HCT116 (cell line): ENCODE measurements around the gene SH3BP4. TPM values are rescaled to one million over a fixed set of nuclear protein-coding genes. Genes with fewer than 3 reads are reported as not detected.

Experiments used
- ATAC-seq: fragments of 200-7000 bp; cut with Tn5 transposase; 2 replicates; pipeline ENCODE4 v1.9.1; 2020; ENCODE audit warnings: mild to moderate bottlenecking, moderate library complexity
- BruUV-seq: library from RNA; stranded (reverse); fragments of 400-500 nt; replicated peaks from 2 replicates; lab custom pipeline; 2021; lab: Mats Ljungman, UMichigan
- CTCF ChIA-PET: fragments of 300-600 bp; sonication (Branson Sonifier 250); formaldehyde crosslinking; loops from one replicate; lab custom pipeline; 2021; ENCODE audit warnings: antibody characterized with exemption; lab: Charles Lee
- POLR2A ChIA-PET: fragments of 300-600, 350-600 bp; sonication (Branson Sonifier 250); formaldehyde crosslinking; loops from one replicate; lab custom pipeline; 2021; ENCODE audit warnings: antibody characterized with exemption; lab: Charles Lee
- RAD21 ChIA-PET, 2 experiments: fragments of 300-600 bp; sonication (Branson Sonifier 250); formaldehyde crosslinking; loops; one replicate each; lab custom pipeline; 2023; ENCODE audit warnings: low total read pairs in 2 of 2; ENCODE audit not compliant: uncharacterized antibody in 2 of 2, unreplicated experiment in 2 of 2, low non-redundant PET in 1 of 2; lab: Charles Lee
- DNase-seq: peaks from one replicate; pipeline ENCODE4 v3.0.0-alpha.2; 2010; ENCODE audit warnings: low read depth, low spot score
- H2AFZ ChIP-seq: fragments of 200-600 bp; shearing (Covaris generic), sonication (generic); 2 replicates; pipeline ENCODE4 v1.6.1; 2017; ENCODE audit warnings: low read depth, mixed run types, mixed read lengths, antibody characterized with exemption, low read length; ENCODE audit not compliant: poor library complexity, severe bottlenecking
- H3K27ac ChIP-seq: 2 replicates; pipeline ENCODE4 v1.5.1; 2012; ENCODE audit warnings: low read depth, low read length
- H3K27me3 ChIP-seq: fragments of 200-600 bp; sonication (generic); 2 replicates; pipeline ENCODE4 v1.6.1; 2016; ENCODE audit warnings: mixed run types, low read length, mixed read lengths; ENCODE audit not compliant: insufficient read depth
- H3K36me3 ChIP-seq, 2 experiments: fragments of 200-500 bp in 1 of 2; fragments of 200-600 bp in 1 of 2; sonication (Bioruptor generic) in 1 of 2; sonication (generic) in 1 of 2; 2 replicates each; pipeline versions ENCODE4 v1.5.1 to v1.6.1; 2014 to 2016; ENCODE audit warnings: low read length in 2 of 2, inconsistent platforms in 1 of 2, mixed read lengths in 1 of 2, mixed run types in 1 of 2; ENCODE audit not compliant: insufficient read depth in 2 of 2, control insufficient read depth in 1 of 2
- H3K4me1 ChIP-seq, 2 experiments: fragments of 200-600 bp in 1 of 2; sonication (generic) in 1 of 2; 2 replicates each; pipeline versions ENCODE4 v1.5.1 to v1.6.1; 2012 to 2017; ENCODE audit warnings: low read length in 2 of 2, inconsistent platforms in 1 of 2, mild to moderate bottlenecking in 1 of 2, mixed read lengths in 1 of 2, mixed run types in 1 of 2, moderate library complexity in 1 of 2; ENCODE audit not compliant: insufficient read depth in 2 of 2, control insufficient read depth in 1 of 2
- H3K4me2 ChIP-seq: fragments of 200-600 bp; sonication (generic); 2 replicates; pipeline ENCODE4 v1.6.1; 2017; ENCODE audit warnings: mixed run types, low read length, mixed read lengths
- H3K4me3 ChIP-seq, 2 experiments: fragments of 200-600 bp in 1 of 2; sonication (generic) in 1 of 2; replicated peaks in 1 of 2; 2 replicates each; pipeline ENCODE4 v1.5.1; 2011 to 2016; ENCODE audit warnings: low read length in 2 of 2, control low read depth in 1 of 2, low read depth in 1 of 2, mild to moderate bottlenecking in 1 of 2, mixed read lengths in 1 of 2, mixed run types in 1 of 2
- H3K79me2 ChIP-seq: fragments of 200-600 bp; sonication (generic); 2 replicates; pipeline ENCODE4 v1.6.1; 2017; ENCODE audit warnings: mild to moderate bottlenecking, mixed run types, low read length, moderate library complexity, mixed read lengths; ENCODE audit not compliant: insufficient read depth
- H3K9ac ChIP-seq: fragments of 200-600 bp; sonication (generic); 2 replicates; pipeline ENCODE4 v1.6.1; 2016; ENCODE audit warnings: low read length, mixed read lengths
- H3K9me2 ChIP-seq: fragments of 200-600 bp; sonication (generic), shearing (Covaris generic); 2 replicates; pipeline ENCODE4 v1.6.1; 2017; ENCODE audit warnings: mixed run types, mild to moderate bottlenecking, moderate library complexity; ENCODE audit not compliant: insufficient read depth
- H3K9me3 ChIP-seq, 2 experiments: fragments of 200-500 bp in 1 of 2; fragments of 200-600 bp in 1 of 2; sonication (Bioruptor generic) in 1 of 2; sonication (generic) in 1 of 2; 2 replicates each; pipeline ENCODE4 v1.6.1; 2014 to 2017; ENCODE audit warnings: low read length in 2 of 2, mixed read lengths in 2 of 2, inconsistent platforms in 1 of 2, low read depth in 1 of 2, mild to moderate bottlenecking in 1 of 2, mixed run types in 1 of 2, moderate library complexity in 1 of 2; ENCODE audit not compliant: control insufficient read depth in 1 of 2, insufficient read depth in 1 of 2
- H4K20me1 ChIP-seq: fragments of 200-600 bp; sonication (generic), shearing (Covaris generic); 2 replicates; pipeline ENCODE4 v1.6.1; 2017; ENCODE audit warnings: mixed run types, mild to moderate bottlenecking, moderate library complexity; ENCODE audit not compliant: insufficient read depth
- CBX3 ChIP-seq: IDR thresholded peaks from 2 replicates; pipeline ENCODE4 v1.6.1; 2012; ENCODE audit warnings: low read depth
- CEBPB ChIP-seq: IDR thresholded peaks from 2 replicates; pipeline ENCODE4 v1.6.1; 2012; ENCODE audit warnings: low read depth
- EZH2 ChIP-seq: fragments of 200-600 bp; sonication (generic); IDR thresholded peaks from 2 replicates; pipeline ENCODE4 v1.6.1; 2017; ENCODE audit warnings: antibody characterized with exemption, mixed run types
- EZH2phosphoT487 ChIP-seq: fragments of 200-600 bp; IDR thresholded peaks from 2 replicates; pipeline ENCODE4 v1.6.1; 2018; ENCODE audit warnings: antibody characterized with exemption, borderline replicate concordance
- JUND ChIP-seq: IDR thresholded peaks from 2 replicates; pipeline ENCODE4 v1.6.1; 2012
- RAD21 ChIP-seq: IDR thresholded peaks from 2 replicates; pipeline ENCODE4 v1.6.1; 2012; ENCODE audit warnings: low read depth, mild to moderate bottlenecking
- SRF ChIP-seq: IDR thresholded peaks from 2 replicates; pipeline ENCODE4 v1.6.1; 2012; ENCODE audit warnings: low read depth
- ZFX ChIP-seq: fragments of 450-650 bp; IDR thresholded peaks from 2 replicates; pipeline ENCODE4 v1.6.1; 2017
- intact Hi-C: fragments of 100-400 bp; cut with micrococcal nuclease; formaldehyde crosslinking; loops from 2 replicates; pipeline ENCODE4 v1.10.0; 2022
- total RNA-seq: library from RNA; stranded (reverse); gene quantifications from one replicate; pipeline ENCODE4 v1.2.1, GENCODE V29; 2021; ENCODE audit not compliant: unreplicated experiment
- TF ChIP-seq, protein P1 (sequence below), 3 experiments: fragments of 200-600 bp in 1 of 3; sonication (generic) in 1 of 3; IDR thresholded peaks in 2 of 3; conservative IDR thresholded peaks in 1 of 3; 2 replicates each; pipeline ENCODE4 v1.5.1; 2012 to 2017; ENCODE audit warnings: low read depth in 2 of 3, low read length in 2 of 3, antibody characterized with exemption in 1 of 3, borderline replicate concordance in 1 of 3, control low read depth in 1 of 3, mild to moderate bottlenecking in 1 of 3, mixed read lengths in 1 of 3, mixed run types in 1 of 3, moderate library complexity in 1 of 3; ENCODE audit not compliant: insufficient read depth in 1 of 3

The SH3BP4 gene
- total RNA-seq, 1 experiment from 2014 or later: 32.9 TPM

DNA sequence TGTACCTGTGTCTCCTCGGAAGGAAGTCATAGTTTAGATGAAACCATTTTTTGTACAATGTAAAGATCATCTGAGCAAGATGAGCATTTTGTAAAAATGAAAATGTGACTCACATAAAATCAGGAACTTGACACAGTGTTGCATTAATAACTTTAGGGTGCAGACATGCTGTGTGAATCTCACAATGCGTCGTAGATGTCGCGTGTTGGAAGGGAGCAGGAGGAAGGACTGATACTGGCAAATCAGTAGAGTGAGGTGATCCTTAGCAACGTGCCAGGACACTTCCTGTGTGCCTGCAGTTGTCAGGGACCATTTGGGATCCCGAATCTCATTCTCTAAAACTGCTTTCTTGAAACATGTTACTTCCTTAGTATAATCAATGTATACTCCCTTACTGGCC is 103.1 kb downstream of the SH3BP4 start:
- no peak overlapping the region for H2AFZ ChIP-seq
- H3K4me1 ChIP-seq: peaks cover 16 to 23% of the 10 kb centered on the region in 2 experiments
- RAD21 ChIA-PET: no interaction called here
- no peaks in the 10 kb centered on the region for H3K9me2 ChIP-seq
- no peaks in the 10 kb centered on the region for H4K20me1 ChIP-seq
- peaks cover 8% of the 10 kb centered on the region; the same call in 1 of the 2 replicates for H3K79me2 ChIP-seq
- no peak overlapping the region for H3K4me3 ChIP-seq
- H3K27ac ChIP-seq: no peak overlapping the region
- H3K4me2 ChIP-seq: no peak overlapping the region
- no peak for TF ChIP-seq EZH2
- TF ChIP-seq JUND: no peak
- TF ChIP-seq CEBPB: no peak
- TF ChIP-seq SRF: no peak
- TF ChIP-seq, all 23 proteins: peak for 0
- Histone ChIP-seq H3K9me3 (no peaks in the 10 kb centered on the region), H3K27me3 (no peaks in the 10 kb centered on the region), H3K36me3 (peaks cover 0 to 6% of the 10 kb centered on the region in 2 experiments; a peak in 1 of 4 replicates), H3K9ac (no peak overlapping the region)
- ChIA-PET CTCF (interaction anchor here (0.9 to 2.8 kb wide), 2 partner anchors 10 to 174 kb away, joined by 3 to 19 read pairs; no protein-coding TSS in a partner anchor), POLR2A (no interaction called here)
- no peak for ATAC-seq
- no peak for DNase-seq
- BruUV-seq: no TSS peak
- intact Hi-C loops: loop anchor here (5.0 to 10.0 kb wide), 2 partner anchors 88 to 300 kb away; no protein-coding TSS in a partner anchor

DNA sequence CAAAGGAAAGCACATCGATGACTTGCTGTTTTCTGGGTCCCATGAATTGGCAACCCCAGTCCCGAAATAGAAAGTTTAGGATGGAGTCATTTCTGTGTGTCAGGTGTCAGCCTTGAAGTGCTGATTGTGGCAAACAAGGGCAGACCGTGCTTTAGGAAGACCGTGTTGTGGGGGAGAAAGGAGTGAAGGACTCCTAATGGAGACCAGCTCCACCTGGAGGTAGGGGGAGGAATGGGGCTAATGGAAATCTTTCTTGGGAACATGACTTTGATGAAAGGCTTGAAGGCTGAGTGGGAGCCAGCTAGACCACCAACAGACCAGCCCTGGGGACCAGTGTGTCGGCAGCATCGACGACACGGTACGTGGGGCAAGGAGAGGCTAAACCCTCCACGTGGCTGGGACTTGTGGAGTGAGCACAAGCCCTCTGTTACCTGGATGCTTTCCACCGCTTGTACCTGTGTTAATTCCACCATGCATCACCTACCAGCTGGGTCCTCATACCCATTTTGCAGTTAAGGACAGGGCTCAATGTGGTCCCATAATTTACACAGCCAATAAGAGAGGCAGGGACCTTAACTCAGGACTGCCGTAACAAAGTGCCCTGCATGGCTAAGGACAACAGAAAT is 104.2 kb downstream of the SH3BP4 start:
- RAD21 ChIA-PET: interaction anchor here in 1 of 2 experiments (1.0 kb wide), 1 partner anchor 174 kb away, joined by 3 read pairs; no protein-coding TSS in a partner anchor
- Histone ChIP-seq H3K9me3 (no peaks in the 10 kb centered on the region), H3K9ac (no peak overlapping the region), H3K4me3 (no peak overlapping the region), H3K27me3 (no peaks in the 10 kb centered on the region), H3K79me2 (peaks cover 8% of the 10 kb centered on the region; the same call in 1 of the 2 replicates), H3K4me2 (no peak overlapping the region), H2AFZ (no peak overlapping the region), H3K27ac (no peak overlapping the region), H4K20me1 (no peaks in the 10 kb centered on the region), H3K9me2 (no peaks in the 10 kb centered on the region), H3K36me3 (peaks cover 0 to 6% of the 10 kb centered on the region in 2 experiments; a peak in 1 of 4 replicates), H3K4me1 (peaks cover 7 to 13% of the 10 kb centered on the region in 2 experiments)
- TF ChIP-seq ZFX (no peak), CBX3 (peak; percentile 24; the same call in 1 of the 2 replicates), RAD21 (peak; percentile 86), EZH2phosphoT487 (no peak)
- TF ChIP-seq, protein P1, sequence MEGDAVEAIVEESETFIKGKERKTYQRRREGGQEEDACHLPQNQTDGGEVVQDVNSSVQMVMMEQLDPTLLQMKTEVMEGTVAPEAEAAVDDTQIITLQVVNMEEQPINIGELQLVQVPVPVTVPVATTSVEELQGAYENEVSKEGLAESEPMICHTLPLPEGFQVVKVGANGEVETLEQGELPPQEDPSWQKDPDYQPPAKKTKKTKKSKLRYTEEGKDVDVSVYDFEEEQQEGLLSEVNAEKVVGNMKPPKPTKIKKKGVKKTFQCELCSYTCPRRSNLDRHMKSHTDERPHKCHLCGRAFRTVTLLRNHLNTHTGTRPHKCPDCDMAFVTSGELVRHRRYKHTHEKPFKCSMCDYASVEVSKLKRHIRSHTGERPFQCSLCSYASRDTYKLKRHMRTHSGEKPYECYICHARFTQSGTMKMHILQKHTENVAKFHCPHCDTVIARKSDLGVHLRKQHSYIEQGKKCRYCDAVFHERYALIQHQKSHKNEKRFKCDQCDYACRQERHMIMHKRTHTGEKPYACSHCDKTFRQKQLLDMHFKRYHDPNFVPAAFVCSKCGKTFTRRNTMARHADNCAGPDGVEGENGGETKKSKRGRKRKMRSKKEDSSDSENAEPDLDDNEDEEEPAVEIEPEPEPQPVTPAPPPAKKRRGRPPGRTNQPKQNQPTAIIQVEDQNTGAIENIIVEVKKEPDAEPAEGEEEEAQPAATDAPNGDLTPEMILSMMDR (IDR thresholded peaks at IDR 0.05 in 2 of 3, conservative IDR thresholded peaks at IDR 0.05 in 1 of 3; ENCODE audit: borderline replicate concordance in 1 of 3, insufficient read depth in 1 of 3, low read depth in 2 of 3, low read length in 2 of 3): peak; percentile 57 to 87 (median 82); a peak in 5 of 6 replicates
- ATAC-seq (peak; percentile 69), DNase-seq (peak; percentile 35)
- intact Hi-C loops: loop anchor here (1.0 to 10.0 kb wide), 3 partner anchors 173 to 505 kb away; no protein-coding TSS in a partner anchor
- no TSS peak for BruUV-seq
- POLR2A ChIA-PET: no interaction called here
- CTCF ChIA-PET: interaction anchor here (0.9 to 2.8 kb wide), 6 partner anchors 9 to 505 kb away, joined by 3 to 19 read pairs (median 3); no protein-coding TSS in a partner anchor
